ENCODE results near the gene NPAS3. TPM values are rescaled to one million over a fixed set of nuclear protein-coding genes. Genes with fewer than 3 reads are reported as not detected.

The NPAS3 gene
- polyA plus RNA-seq, 4 donors: 8.2 to 8.6 (median 8.5) TPM

DNA sequence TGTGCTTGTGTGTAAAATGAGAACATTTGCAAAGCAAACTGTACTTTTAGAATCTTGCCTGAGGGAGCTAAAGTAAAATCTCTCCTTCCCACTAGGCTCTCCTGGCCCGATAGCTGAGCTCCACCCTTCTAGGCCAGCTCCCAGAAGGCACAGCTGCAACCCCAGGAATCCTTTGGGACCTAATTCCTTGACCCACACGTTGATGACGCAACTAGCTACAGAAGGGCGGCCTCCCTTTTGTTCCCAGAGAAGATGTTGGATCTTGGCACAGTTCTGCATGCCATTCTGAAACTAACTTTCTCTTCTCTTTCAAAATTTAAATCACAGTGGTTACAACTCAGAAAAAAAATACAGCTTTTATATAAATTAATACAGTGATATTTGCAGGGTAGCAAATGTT, 744.1 kb downstream of the NPAS3 start:
- DNase-seq (ENCODE audit: low read depth in 4 of 4, low spot score in 2 of 4): no peak

DNA sequence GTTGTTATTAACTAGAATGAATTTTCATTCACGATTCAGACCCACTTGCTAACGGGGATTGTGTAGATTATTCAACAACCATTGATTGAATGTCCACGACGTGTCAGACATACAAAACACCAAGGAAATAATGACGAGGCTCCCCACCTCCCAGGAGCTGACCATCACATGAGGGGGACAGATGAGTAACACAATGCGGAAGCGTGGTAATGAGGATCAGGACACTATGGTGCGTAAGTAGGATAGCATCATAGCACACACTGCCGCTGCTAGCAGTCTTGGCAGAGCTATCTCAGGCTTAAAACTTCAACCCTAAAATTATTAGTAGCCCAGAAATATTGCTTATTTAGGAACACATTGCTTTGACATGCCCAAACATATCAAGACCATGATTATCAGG, 746.3 kb downstream of the NPAS3 start:
- no peak for DNase-seq (ENCODE audit: low read depth in 4 of 4, low spot score in 2 of 4)

DNA sequence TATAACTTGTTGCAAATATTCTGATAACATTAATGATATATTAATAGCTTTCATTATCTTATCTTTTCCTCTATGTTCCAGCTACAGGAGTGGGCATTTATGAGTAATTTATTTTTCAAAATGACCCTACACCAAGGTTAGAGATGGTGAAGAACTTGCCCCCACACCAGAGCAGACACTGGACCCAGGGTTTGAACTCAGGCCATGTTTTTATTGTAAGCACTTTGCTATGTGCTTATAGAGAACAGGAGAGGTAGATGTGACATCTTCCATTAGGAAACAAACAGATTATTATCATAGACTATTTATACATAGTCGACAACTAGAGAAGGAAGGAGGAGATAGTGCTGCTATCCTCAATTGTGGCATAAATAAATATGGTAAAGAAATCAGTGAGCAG, 747.0 kb downstream of the NPAS3 start:
- DNase-seq (ENCODE audit: low read depth in 4 of 4, low spot score in 2 of 4): no peak

DNA sequence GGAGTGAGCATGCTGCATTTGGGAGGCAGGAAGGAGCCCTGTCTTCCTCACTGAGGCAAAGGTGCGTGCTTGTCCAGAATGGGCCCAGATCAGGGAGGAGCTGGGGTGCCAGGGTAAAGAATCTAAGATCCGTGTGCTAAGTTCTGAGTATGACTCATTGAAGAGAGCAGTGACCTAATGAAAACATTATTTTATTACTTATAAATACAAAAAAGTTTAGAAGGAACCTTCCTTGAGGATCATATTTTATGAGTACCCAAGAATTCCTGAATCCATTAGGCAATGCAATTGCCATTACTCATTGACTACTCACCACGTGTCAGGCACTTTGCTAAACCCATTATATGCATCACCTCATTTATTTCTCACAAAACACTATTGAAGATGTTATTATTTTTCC, 747.5 kb downstream of the NPAS3 start:
- no peak for DNase-seq (ENCODE audit: low read depth in 4 of 4, low spot score in 2 of 4)

DNA sequence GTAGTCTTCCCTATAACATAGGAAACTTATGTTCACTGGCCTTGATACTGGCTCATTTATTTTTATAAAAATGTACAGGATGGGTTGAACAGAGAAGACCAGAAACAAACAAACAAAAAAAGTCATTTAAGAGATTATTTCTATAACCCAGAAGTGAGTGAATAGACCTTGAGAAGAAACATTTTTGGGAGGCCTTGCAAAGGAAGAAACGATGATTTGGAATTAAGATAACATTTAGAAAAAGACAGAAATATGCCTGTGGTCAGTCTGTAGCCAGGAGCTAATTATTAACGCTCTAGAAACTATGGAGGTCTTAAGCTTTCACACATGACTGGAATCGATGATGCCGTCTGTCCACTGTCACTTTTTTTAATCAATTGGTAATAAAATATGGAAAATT, 748.2 kb downstream of the NPAS3 start:
- DNase-seq (ENCODE audit: low read depth in 4 of 4, low spot score in 2 of 4): no peak

GRCh38 chr14:33689680-33690079, 751.0 kb downstream of the NPAS3 start:
- no peak for DNase-seq (ENCODE audit: low read depth in 4 of 4, low spot score in 2 of 4)

- no peak for DNase-seq (ENCODE audit: low read depth in 4 of 4, low spot score in 2 of 4)
Measured at GRCh38 chr14:33691907-33692306, 753.2 kb downstream of the NPAS3 start.

DNA sequence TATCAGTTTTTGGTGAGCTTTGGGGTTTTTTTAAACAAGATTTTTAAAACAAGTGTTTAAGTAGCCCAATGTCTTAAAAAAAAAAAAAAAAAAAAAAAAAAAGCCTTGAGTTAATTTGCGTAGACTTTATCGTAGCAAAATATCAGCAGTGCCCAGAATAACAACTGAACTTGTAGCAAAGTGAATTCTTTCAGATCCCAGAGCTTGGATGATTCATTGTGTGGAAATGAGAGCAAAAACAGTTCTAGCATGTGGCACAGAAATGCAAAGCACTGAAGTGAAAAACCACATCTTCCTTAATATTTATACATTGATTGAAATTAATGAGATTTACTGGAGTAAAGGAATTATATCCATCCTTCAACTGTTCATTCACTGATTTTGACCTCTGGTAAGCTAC, 754.1 kb downstream of the NPAS3 start:
- DNase-seq (ENCODE audit: low read depth in 4 of 4, low spot score in 2 of 4): no peak

GRCh38 chr14:33693237-33693636, 754.6 kb downstream of the NPAS3 start:
- no peak for DNase-seq (ENCODE audit: low read depth in 4 of 4, low spot score in 2 of 4)

- no peak for DNase-seq (ENCODE audit: low read depth in 4 of 4, low spot score in 2 of 4)
Measured at GRCh38 chr14:33696165-33696564, 757.5 kb downstream of the NPAS3 start.

GRCh38 chr14:33699300-33699983, 760.8 kb downstream of the NPAS3 start:
- DNase-seq (ENCODE audit: low read depth in 4 of 4, low spot score in 2 of 4): no peak

DNA sequence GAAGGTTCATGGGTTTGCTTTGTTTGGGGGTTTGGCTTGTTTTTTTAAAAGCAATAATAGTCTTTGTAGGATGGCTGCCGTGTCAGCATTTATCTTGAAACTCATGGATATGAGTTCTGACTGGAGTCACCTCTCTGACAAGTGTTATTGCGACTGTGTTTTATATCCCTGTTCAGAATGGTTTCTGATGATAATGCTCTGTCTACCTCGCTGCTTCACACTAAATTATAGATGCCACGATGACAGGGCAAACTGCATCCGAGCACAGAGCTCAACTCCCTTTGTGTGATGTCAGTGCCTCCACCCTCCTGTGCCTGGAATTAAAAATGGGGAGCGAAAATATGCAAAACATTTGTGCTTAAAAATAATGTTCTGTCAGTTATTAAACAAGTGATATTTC, 761.4 kb downstream of the NPAS3 start:
- no peak for DNase-seq (ENCODE audit: low read depth in 4 of 4, low spot score in 2 of 4)

- DNase-seq (ENCODE audit: low read depth in 4 of 4, low spot score in 2 of 4): no peak
Measured at GRCh38 chr14:33702293-33702692, 763.6 kb downstream of the NPAS3 start.

- DNase-seq (ENCODE audit: low read depth in 4 of 4, low spot score in 2 of 4): no peak
Measured at GRCh38 chr14:33704481-33704880, 765.8 kb downstream of the NPAS3 start.

DNA sequence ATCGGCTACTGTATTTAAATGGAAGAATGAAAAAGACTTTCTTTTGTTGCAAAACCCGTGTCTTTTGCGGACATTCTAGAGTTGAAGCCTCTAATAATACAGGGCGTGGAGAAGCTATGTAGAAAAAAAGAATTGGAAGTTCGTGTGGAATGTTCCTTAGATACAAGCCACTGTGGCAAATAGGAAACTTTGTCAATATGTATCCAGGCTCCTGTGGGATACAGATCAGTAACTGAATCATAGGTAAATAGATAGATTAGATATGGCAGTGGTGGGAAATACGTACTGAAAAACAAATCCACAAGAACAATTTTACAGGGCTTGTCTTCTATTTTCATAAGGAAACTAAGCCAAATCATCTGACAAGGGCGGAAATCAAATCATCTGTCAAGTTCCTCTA, 766.8 kb downstream of the NPAS3 start:
- DNase-seq (ENCODE audit: low read depth in 4 of 4, low spot score in 2 of 4): no peak

- no peak for DNase-seq (ENCODE audit: low read depth in 4 of 4, low spot score in 2 of 4)
Measured at GRCh38 chr14:33707716-33708115, 769.0 kb downstream of the NPAS3 start.

GRCh38 chr14:33709283-33709682, 770.6 kb downstream of the NPAS3 start:
- DNase-seq (ENCODE audit: low read depth in 4 of 4, low spot score in 2 of 4): no peak

GRCh38 chr14:33709711-33710110, 771.0 kb downstream of the NPAS3 start:
- no peak for DNase-seq (ENCODE audit: low read depth in 4 of 4, low spot score in 2 of 4)

- no peak for DNase-seq (ENCODE audit: low read depth in 4 of 4, low spot score in 2 of 4)
Measured at GRCh38 chr14:33710273-33710672, 771.6 kb downstream of the NPAS3 start.

GRCh38 chr14:33711194-33711593, 772.5 kb downstream of the NPAS3 start:
- no peak for DNase-seq (ENCODE audit: low read depth in 4 of 4, low spot score in 2 of 4)

DNA sequence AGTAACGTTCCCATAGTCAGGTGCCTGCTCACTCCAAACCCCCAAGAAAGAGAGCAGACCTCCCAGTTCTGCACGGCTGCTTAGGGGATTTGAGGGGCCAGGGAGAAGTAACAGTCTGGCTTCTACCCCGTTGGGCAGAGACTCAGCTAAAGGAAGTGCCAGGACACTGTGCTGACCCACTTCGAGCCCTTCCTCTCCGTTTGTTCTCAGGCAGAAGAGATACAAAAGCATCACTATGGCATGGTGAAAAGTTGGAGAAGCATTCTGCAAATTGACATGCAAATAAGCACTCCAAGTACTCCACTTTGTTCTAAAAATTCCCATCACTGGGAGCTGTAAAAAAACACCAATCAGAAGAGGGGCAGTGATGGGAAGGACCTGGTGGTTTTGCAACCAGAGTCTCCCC, 773.1 kb downstream of the NPAS3 start:
- no peak for DNase-seq (ENCODE audit: low read depth in 4 of 4, low spot score in 2 of 4)

GRCh38 chr14:33714527-33715226, 776.0 kb downstream of the NPAS3 start:
- DNase-seq (ENCODE audit: low read depth in 4 of 4, low spot score in 2 of 4): no peak

DNA sequence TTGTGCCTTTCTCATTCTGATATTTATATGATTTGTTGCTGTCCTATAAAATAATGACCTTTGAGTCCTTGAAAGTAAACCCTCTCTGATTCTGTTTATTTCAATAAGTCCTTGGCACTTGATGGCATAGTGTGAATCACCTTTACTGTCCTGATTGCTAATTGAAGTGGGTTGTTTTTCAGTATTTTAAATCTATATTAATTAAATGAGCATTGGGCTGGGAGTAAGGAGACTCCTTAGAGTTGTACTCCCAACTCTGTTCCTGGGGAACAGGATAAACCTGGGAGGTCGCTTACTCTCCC, 776.5 kb downstream of the NPAS3 start:
- no peak for DNase-seq (ENCODE audit: low read depth in 4 of 4, low spot score in 2 of 4)

All from left renal cortex interstitium (tissue), 4 donors.